Astrocyte of the cerebellum (primary cell): ENCODE results near the gene EZH1.

Experiments
- DNase-seq: peaks from one replicate; pipeline ENCODE4 v3.0.0-alpha.2; 2011; ENCODE audit warnings: low read depth
- H3K4me3 ChIP-seq: 2 replicates; pipeline ENCODE4 v1.5.1; 2011; ENCODE audit warnings: mild to moderate bottlenecking, low read depth, low read length, moderate library complexity
- CTCF ChIP-seq: IDR thresholded peaks from 2 replicates; pipeline ENCODE4 v1.5.1; 2012; ENCODE audit warnings: low read length, low read depth, moderate library complexity, mild to moderate bottlenecking; ENCODE audit errors: missing control alignments
- in situ Hi-C: cut with HindIII; loops from 2 replicates; pipeline ENCODE4 v1.10.0; 2017; ENCODE audit warnings: low sequenced_read_pairs

The EZH1 gene

GRCh38 chr17:42677012-42677857, 67.6 kb downstream of the EZH1 start:
- peak; percentile 100 for DNase-seq
- in situ Hi-C loops, result no loop called here
- H3K4me3 ChIP-seq, result peak overlapping the region; percentile 63
- no peak for TF ChIP-seq CTCF

DNA sequence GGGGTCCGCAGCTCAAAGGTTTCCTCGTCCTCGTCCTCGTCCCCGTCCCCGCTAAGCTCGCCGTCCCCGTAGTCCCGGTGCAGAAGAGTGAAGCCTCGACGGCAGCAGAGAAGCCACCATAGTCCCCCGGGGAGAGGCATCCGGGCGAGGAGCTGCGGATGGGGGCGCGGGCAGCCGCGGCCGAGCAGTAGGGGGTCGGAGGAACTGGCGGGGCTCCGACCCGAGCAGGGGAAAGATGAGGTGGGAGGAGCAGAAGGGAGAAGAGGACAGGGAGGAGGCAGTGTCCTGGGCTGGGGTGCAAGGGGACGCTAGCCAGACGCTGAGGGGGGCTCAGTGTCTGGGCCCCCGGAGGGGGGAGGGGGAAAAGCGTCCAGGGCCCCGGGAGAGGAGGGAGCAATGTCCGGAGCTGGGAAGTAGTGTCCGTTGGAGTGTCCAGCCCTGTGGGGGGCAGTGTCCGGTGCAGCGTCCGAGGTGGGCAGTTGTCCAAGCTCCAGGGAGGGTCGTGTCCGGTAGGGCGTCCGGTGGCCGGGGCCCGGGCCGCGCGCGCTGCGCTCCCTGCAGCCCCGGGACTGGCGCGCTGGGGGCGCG, 68.3 kb downstream of the EZH1 start, which contains the start of gene PLEKHH3:
TSS of gene PLEKHH3 (minus strand) at position 571 of the 588 bp plus-strand sequence. CDS start at position 140, 431 bp downstream.
- no peak for TF ChIP-seq CTCF
- peak within 1 kb of the TSS; percentile 63 for H3K4me3 ChIP-seq
- in situ Hi-C loops, result no loop called here
- no peak for DNase-seq

- no peak for DNase-seq
- H3K4me3 ChIP-seq, result peak overlapping the region; percentile 63
- no peak for TF ChIP-seq CTCF
- in situ Hi-C loops, result no loop called here
These were observed 68.8 kb downstream of the EZH1 start for GRCh38 chr17:42675965-42676423.

GRCh38 chr17:42675348-42675964, 69.4 kb downstream of the EZH1 start:
- in situ Hi-C loops, result no loop called here
- no peak for DNase-seq
- no peak for TF ChIP-seq CTCF
- peak overlapping the region; percentile 63 for H3K4me3 ChIP-seq

- H3K4me3 ChIP-seq, result peak overlapping the region; percentile 63
- in situ Hi-C loops, result no loop called here
- no peak for DNase-seq
- TF ChIP-seq CTCF, result no peak
These were observed 70.0 kb downstream of the EZH1 start for GRCh38 chr17:42674755-42675347.
